ENCODE data around the gene RGMA. TPM values are rescaled to one million over a fixed set of nuclear protein-coding genes. Genes with fewer than 3 reads are reported as not detected.

The RGMA gene
- total and polyA plus RNA-seq, 10 of the 15 experiments (the other 5 are each of a cell fraction or from before 2014, with no cell fraction given), result not detected

- TF ChIP-seq CHD4 (IDR thresholded peaks at IDR 0.05) (no peak), ZBTB4 (CRISPR knock-in tag; IDR thresholded peaks at IDR 0.05) (no peak), POLR2A (IDR thresholded peaks at IDR 0.05; ENCODE audit: low read depth, low read length) (no peak), EGR1 (IDR thresholded peaks at IDR 0.05; ENCODE audit: borderline replicate concordance in 1 of 2, low read depth in 2 of 2, low read length in 2 of 2) (no peak), E2F8 (IDR thresholded peaks at IDR 0.05; ENCODE audit: low read depth, partially characterized antibody) (no peak), PKNOX1 (IDR thresholded peaks at IDR 0.05) (no peak), NKRF (conservative IDR thresholded peaks at IDR 0.05) (no peak)
Observed at GRCh38 chr15:93019090-93019489, 69.9 kb downstream of the RGMA start (continued).

All from GM12878 (cell line).